Measurements from ENCODE around the gene PDGFA.

Gene PDGFA

GRCh38 chr7:524800-525199 lies 5.2 kb upstream of the PDGFA start:
- Histone ChIP-seq H3K4me1 (ENCODE audit: control insufficient read depth, low read length) (peaks cover 15% of the 10 kb centered on the region), H3K27me3 (ENCODE audit: control insufficient read depth, low read length) (peaks cover 32% of the 10 kb centered on the region), H3F3A (ENCODE audit: control insufficient read depth, insufficient read depth) (no peaks in the 10 kb centered on the region), H3K4me3 (ENCODE audit: low read length) (no peak overlapping the region), H3K79me2 (ENCODE audit: control insufficient read depth, low read length) (no peaks in the 10 kb centered on the region), H4K20me1 (ENCODE audit: control insufficient read depth, insufficient read depth, low read depth, low read length) (0 out of 2 replicates have a peak, but pooled peaks cover 4% of the 10 kb centered on the region), H3K4me2 (ENCODE audit: low read length) (no peak overlapping the region), H3K36me3 (ENCODE audit: control insufficient read depth, low read length) (no peaks in the 10 kb centered on the region), H3K27ac (ENCODE audit: low read depth, low read length) (no peak overlapping the region), H3K9me3 (ENCODE audit: control insufficient read depth, insufficient read depth, low read length) (no peaks in the 10 kb centered on the region), H3K9me2 (replicated peaks; ENCODE audit: control insufficient read depth, low read length) (no peaks in the 10 kb centered on the region)
- no peak for TF ChIP-seq EZH2phosphoT487 (IDR thresholded peaks at IDR 0.05; ENCODE audit: borderline replicate concordance, low read length)

DNA sequence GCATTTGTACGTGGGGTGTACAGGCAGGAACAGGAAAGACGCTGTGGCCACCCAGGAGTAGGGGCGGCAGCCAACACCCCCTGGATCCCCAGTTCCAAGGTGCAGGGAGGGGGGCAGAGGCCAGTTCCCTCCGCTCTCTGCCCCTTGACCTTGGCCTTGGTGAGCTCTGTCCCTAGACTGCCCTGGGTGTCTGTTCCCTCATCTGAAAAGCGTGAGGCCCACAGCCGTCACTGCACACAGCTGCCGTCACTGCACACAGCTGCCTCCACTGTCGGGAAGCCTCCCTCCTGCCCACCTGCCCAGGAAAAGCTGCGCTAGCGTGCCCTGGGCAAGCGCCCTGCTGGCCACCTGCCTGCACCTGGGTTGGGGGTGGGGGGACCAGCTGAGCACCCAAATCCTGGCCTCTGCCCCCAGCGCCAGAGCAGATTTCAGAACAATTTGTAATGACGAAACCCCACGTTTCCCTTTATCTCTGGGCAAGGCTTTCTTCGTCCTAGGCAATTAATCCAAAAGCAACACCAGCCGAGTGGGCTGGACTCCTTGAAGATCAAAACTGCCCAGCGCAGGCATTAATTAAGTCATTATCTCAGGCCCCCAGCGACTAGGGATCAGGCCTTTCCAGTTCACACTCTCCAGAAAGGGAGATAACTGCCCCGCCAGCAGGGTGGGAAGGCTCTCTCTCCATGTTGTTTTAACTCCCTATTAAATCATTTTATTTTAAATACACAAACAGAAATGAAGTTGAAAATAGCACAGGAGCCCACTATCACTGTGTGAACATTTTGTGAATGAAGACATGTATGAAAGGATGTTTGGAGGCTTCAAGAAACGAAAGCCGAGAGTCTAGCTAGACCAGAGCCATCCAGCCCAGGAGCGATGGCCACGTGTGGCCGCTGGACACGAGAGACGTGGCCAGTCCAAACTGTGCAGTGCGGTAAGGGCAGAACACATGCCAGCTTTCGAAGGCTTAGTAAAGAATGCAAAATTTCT lies 4.0 kb upstream of the PDGFA start:
- Histone ChIP-seq H3F3A (ENCODE audit: control insufficient read depth, insufficient read depth) (no peaks in the 10 kb centered on the region), H3K9me3 (ENCODE audit: control insufficient read depth, insufficient read depth, low read length) (no peaks in the 10 kb centered on the region), H3K27me3 (ENCODE audit: control insufficient read depth, low read length) (peaks cover 35% of the 10 kb centered on the region), H3K4me3 (ENCODE audit: low read length) (no peak overlapping the region), H3K4me1 (ENCODE audit: control insufficient read depth, low read length) (peaks cover 15% of the 10 kb centered on the region), H3K27ac (ENCODE audit: low read depth, low read length) (no peak overlapping the region), H4K20me1 (ENCODE audit: control insufficient read depth, insufficient read depth, low read depth, low read length) (0 out of 2 replicates have a peak, but pooled peaks cover 4% of the 10 kb centered on the region), H3K36me3 (ENCODE audit: control insufficient read depth, low read length) (no peaks in the 10 kb centered on the region), H3K4me2 (ENCODE audit: low read length) (no peak overlapping the region), H3K9me2 (replicated peaks; ENCODE audit: control insufficient read depth, low read length) (no peaks in the 10 kb centered on the region), H3K79me2 (ENCODE audit: control insufficient read depth, low read length) (no peaks in the 10 kb centered on the region)
- TF ChIP-seq EZH2phosphoT487 (IDR thresholded peaks at IDR 0.05; ENCODE audit: borderline replicate concordance, low read length) (no peak), CTCF (IDR thresholded peaks at IDR 0.05; ENCODE audit: low read depth, low read length, poor library complexity, severe bottlenecking) (no peak)

- Histone ChIP-seq H3K27ac (ENCODE audit: low read depth, low read length) (no peak overlapping the region), H3F3A (ENCODE audit: control insufficient read depth, insufficient read depth) (no peaks in the 10 kb centered on the region), H3K36me3 (ENCODE audit: control insufficient read depth, low read length) (no peaks in the 10 kb centered on the region), H3K9me2 (replicated peaks; ENCODE audit: control insufficient read depth, low read length) (no peaks in the 10 kb centered on the region), H3K79me2 (ENCODE audit: control insufficient read depth, low read length) (no peaks in the 10 kb centered on the region), H3K9me3 (ENCODE audit: control insufficient read depth, insufficient read depth, low read length) (no peaks in the 10 kb centered on the region), H3K27me3 (ENCODE audit: control insufficient read depth, low read length) (peaks cover 41% of the 10 kb centered on the region), H3K4me3 (ENCODE audit: low read length) (no peak overlapping the region), H3K4me1 (ENCODE audit: control insufficient read depth, low read length) (peaks cover 15% of the 10 kb centered on the region), H3K4me2 (ENCODE audit: low read length) (no peak overlapping the region), H4K20me1 (ENCODE audit: control insufficient read depth, insufficient read depth, low read depth, low read length) (0 out of 2 replicates have a peak, but pooled peaks cover 4% of the 10 kb centered on the region)
- TF ChIP-seq EZH2phosphoT487 (IDR thresholded peaks at IDR 0.05; ENCODE audit: borderline replicate concordance, low read length): no peak
- no peak for TF ChIP-seq CTCF (IDR thresholded peaks at IDR 0.05; ENCODE audit: low read depth, low read length, poor library complexity, severe bottlenecking)
These were observed 3.3 kb upstream of the PDGFA start for GRCh38 chr7:522951-523314.

Measured in DOHH2 (cell line).